HepG2 (cell line): ENCODE data around the gene PPM1M. TPM values are rescaled to one million over a fixed set of nuclear protein-coding genes. Genes with fewer than 3 reads are reported as not detected.

Source experiments
- ATAC-seq: fragments of 200-7000 bp; cut with Tn5 transposase; 3 replicates; pipeline ENCODE4 v1.9.1; 2020; ENCODE audit warnings: mild to moderate bottlenecking, moderate library complexity
- BruUV-seq: library from RNA; stranded (reverse); fragments of 400-500 nt; replicated peaks from 2 replicates; lab custom pipeline; 2021; lab: Mats Ljungman, UMichigan
- CTCF ChIA-PET: fragments of 300-600 bp; formaldehyde crosslinking; extraction: SDS; loops from one replicate; lab custom pipeline; 2021; ENCODE audit warnings: low total read pairs, inconsistent platforms, low intra/inter-chr PET ratio; lab: Yijun Ruan, JAX
- POLR2A ChIA-PET: fragments of 350-600 bp; sonication (Branson Sonifier 250); formaldehyde crosslinking; loops from one replicate; lab custom pipeline; 2020; ENCODE audit warnings: antibody characterized with exemption, inconsistent platforms; lab: Yijun Ruan, JAX
- DNase-seq: peaks from one replicate; pipeline ENCODE4 v3.0.0-alpha.2; 2015; ENCODE audit warnings: low spot score
- FAIRE-seq: peaks from 3 replicates; lab custom pipeline; 2011; peaks lifted over from hg19 to GRCh38; lab: Jason Lieb, UNC
- H2AFZ ChIP-seq: one replicate; pipeline ENCODE4 v1.6.1; 2011; ENCODE audit warnings: low read length, inconsistent platforms
- H3K27ac ChIP-seq: fragments of 300-600 bp; 3 replicates; pipeline ENCODE4 v1.8.0; 2011; ENCODE audit warnings: mixed run types, mild to moderate bottlenecking, mixed read lengths, low read length, inconsistent platforms; ENCODE audit not compliant: insufficient read depth; ENCODE audit errors: extremely low read length
- H3K27me3 ChIP-seq, 2 experiments: fragments of 200-600 bp in 1 of 2; 2 replicates in 1 of 2; 3 replicates in 1 of 2; pipeline versions ENCODE4 v1.6.0 to v1.8.0; 2011; ENCODE audit warnings: low read length in 2 of 2, mild to moderate bottlenecking in 2 of 2, moderate library complexity in 2 of 2, inconsistent platforms in 1 of 2; ENCODE audit not compliant: insufficient read depth in 2 of 2, control insufficient read depth in 1 of 2
- H3K36me3 ChIP-seq, 2 experiments: fragments of 200-600 bp in 1 of 2; replicated peaks in 1 of 2; 2 replicates in 1 of 2; 3 replicates in 1 of 2; pipeline versions ENCODE4 v1.5.1 to v1.8.0; 2011; ENCODE audit warnings: low read length in 2 of 2, inconsistent platforms in 1 of 2; ENCODE audit not compliant: insufficient read depth in 2 of 2, control insufficient read depth in 1 of 2
- H3K4me1 ChIP-seq: 2 replicates; pipeline ENCODE4 v1.5.1; 2012; ENCODE audit warnings: low read length, inconsistent platforms; ENCODE audit not compliant: insufficient read depth
- H3K4me2 ChIP-seq: 2 replicates; pipeline ENCODE4 v1.6.0; 2011; ENCODE audit warnings: low read depth, low read length, inconsistent platforms
- H3K4me3 ChIP-seq, 3 experiments: fragments of 200-600 bp in 1 of 3; sonication (generic), shearing (Covaris generic) in 1 of 3; replicated peaks in 1 of 3; 2 replicates each; pipeline ENCODE4 v1.5.1; 2011 to 2016; ENCODE audit warnings: low read length in 3 of 3, inconsistent platforms in 2 of 3, low read depth in 2 of 3, mild to moderate bottlenecking in 2 of 3, control low read depth in 1 of 3, mixed read lengths in 1 of 3; ENCODE audit not compliant: insufficient read depth in 1 of 3
- H3K79me2 ChIP-seq: one replicate; pipeline ENCODE4 v1.6.1; 2011; ENCODE audit warnings: low read length, inconsistent platforms; ENCODE audit not compliant: insufficient read depth
- H3K9ac ChIP-seq: 2 replicates; pipeline ENCODE4 v1.6.0; 2011; ENCODE audit warnings: mild to moderate bottlenecking, low read depth, low read length, inconsistent platforms; ENCODE audit not compliant: insufficient read depth
- H3K9me3 ChIP-seq: 2 replicates; pipeline ENCODE4 v1.5.1; 2012; ENCODE audit warnings: mild to moderate bottlenecking, low read length
- H4K20me1 ChIP-seq: 2 replicates; pipeline ENCODE4 v1.6.0; 2011; ENCODE audit warnings: inconsistent platforms, mild to moderate bottlenecking, low read length, moderate library complexity; ENCODE audit not compliant: insufficient read depth
- FOSL2 ChIP-seq: sonication (generic); formaldehyde crosslinking; IDR thresholded peaks from 2 replicates; pipeline ENCODE4 v1.4.0; 2020; ENCODE audit warnings: missing genetic modification reagents
- POGK ChIP-seq: sonication (generic); formaldehyde crosslinking; conservative IDR thresholded peaks from 2 replicates; pipeline ENCODE4 v1.8.0; 2022; ENCODE audit warnings: mild to moderate bottlenecking, moderate library complexity, missing genetic modification reagents
- REXO4 ChIP-seq: sonication (generic); formaldehyde crosslinking; IDR thresholded peaks from 2 replicates; pipeline ENCODE4 v1.8.0; 2022; ENCODE audit warnings: missing genetic modification reagents, mild to moderate bottlenecking, borderline replicate concordance
- ZNF354B ChIP-seq: sonication (generic); formaldehyde crosslinking; IDR thresholded peaks from 2 replicates; pipeline ENCODE4 v1.8.0; 2022; ENCODE audit warnings: mild to moderate bottlenecking, missing genetic modification reagents
- ZNF816 ChIP-seq: sonication (generic); formaldehyde crosslinking; IDR thresholded peaks from 2 replicates; pipeline ENCODE4 v1.8.0; 2022; ENCODE audit warnings: missing genetic modification reagents, mild to moderate bottlenecking, borderline replicate concordance
- WGBS: methylation state at CpG from one replicate; pipeline ENCODE4 v1.1.6; 2017; ENCODE audit warnings: low lambda C conversion rate; 5-methylcytosine and 5-hydroxymethylcytosine counted together
- in situ Hi-C: cut with HindIII; loops from 2 replicates; pipeline ENCODE4 v1.10.0; 2017; ENCODE audit warnings: low pct_unique_long_range_greater_than_20kb; ENCODE audit not compliant: extremely low pct_ligation_motif_present
- intact Hi-C: fragments of 100-400 bp; cut with micrococcal nuclease; formaldehyde crosslinking; loops from one replicate; pipeline ENCODE4 v1.10.0; 2022; ENCODE audit not compliant: unreplicated experiment
- polyA plus RNA-seq, 8 experiments: library from polyadenylated mRNA; depleted of rRNA in 3 of 8; stranded (reverse) in 7 of 8; unstranded in 1 of 8; fragments of >200 nt; fragmentation: Illumina TruSeq in 4 of 8; extraction: Trizol in 4 of 8; gene quantifications; 2 replicates each; pipeline versions ENCODE4 v1.2.1 to v1.2.3, GENCODE V29; 2011 to 2016; ENCODE audit warnings: low read depth in 4 of 8, missing spikeins in 1 of 8, mixed read lengths in 1 of 8; ENCODE audit not compliant: insufficient read depth in 1 of 8
- total RNA-seq, 5 experiments: library from RNA; depleted of rRNA; stranded (reverse); fragments of >200 nt; fragmentation: Illumina TruSeq; extraction: Trizol; gene quantifications; 2 replicates each; pipeline ENCODE4 v1.2.3, GENCODE V29; 2016; ENCODE audit warnings: low read depth in 1 of 5
- TF ChIP-seq, protein P1 (sequence below): sonication (generic); formaldehyde crosslinking; IDR thresholded peaks from 2 replicates; pipeline ENCODE4 v1.5.0; 2020; ENCODE audit warnings: mild to moderate bottlenecking, missing genetic modification reagents, borderline replicate concordance

PPM1M gene
- total and polyA plus RNA-seq, 2 of the 13 experiments (the other 11 are each of a cell fraction or from before 2014, with no cell fraction given), result 2.5 to 5.9 TPM

DNA sequence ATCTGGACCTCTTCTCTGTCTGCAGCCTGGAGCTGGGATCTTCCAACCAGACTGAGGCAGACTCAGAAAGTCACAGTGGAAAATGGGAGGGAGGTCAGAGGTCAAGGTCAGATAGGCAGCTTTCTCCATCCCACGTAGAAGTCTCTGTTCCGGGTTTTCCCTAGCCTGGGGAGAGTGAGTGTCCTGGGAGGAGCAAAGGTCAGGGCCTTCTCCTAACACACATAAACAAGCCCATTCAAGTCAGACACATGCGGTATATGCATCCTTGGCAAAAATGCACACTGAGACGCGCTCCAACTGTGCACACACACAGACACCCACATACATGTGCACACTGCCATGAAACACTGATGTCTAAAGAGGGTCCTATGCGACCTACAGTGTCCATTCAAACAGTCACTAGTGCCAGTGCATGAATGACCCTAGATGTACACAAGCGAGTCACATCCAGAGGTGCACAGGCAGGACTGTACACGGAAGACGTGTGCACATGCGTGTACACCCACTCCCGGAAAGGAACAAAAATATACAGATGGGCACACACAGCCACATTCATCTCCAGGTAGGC lies 7.3 kb upstream of the PPM1M start (continued):
- TF ChIP-seq, protein P1, sequence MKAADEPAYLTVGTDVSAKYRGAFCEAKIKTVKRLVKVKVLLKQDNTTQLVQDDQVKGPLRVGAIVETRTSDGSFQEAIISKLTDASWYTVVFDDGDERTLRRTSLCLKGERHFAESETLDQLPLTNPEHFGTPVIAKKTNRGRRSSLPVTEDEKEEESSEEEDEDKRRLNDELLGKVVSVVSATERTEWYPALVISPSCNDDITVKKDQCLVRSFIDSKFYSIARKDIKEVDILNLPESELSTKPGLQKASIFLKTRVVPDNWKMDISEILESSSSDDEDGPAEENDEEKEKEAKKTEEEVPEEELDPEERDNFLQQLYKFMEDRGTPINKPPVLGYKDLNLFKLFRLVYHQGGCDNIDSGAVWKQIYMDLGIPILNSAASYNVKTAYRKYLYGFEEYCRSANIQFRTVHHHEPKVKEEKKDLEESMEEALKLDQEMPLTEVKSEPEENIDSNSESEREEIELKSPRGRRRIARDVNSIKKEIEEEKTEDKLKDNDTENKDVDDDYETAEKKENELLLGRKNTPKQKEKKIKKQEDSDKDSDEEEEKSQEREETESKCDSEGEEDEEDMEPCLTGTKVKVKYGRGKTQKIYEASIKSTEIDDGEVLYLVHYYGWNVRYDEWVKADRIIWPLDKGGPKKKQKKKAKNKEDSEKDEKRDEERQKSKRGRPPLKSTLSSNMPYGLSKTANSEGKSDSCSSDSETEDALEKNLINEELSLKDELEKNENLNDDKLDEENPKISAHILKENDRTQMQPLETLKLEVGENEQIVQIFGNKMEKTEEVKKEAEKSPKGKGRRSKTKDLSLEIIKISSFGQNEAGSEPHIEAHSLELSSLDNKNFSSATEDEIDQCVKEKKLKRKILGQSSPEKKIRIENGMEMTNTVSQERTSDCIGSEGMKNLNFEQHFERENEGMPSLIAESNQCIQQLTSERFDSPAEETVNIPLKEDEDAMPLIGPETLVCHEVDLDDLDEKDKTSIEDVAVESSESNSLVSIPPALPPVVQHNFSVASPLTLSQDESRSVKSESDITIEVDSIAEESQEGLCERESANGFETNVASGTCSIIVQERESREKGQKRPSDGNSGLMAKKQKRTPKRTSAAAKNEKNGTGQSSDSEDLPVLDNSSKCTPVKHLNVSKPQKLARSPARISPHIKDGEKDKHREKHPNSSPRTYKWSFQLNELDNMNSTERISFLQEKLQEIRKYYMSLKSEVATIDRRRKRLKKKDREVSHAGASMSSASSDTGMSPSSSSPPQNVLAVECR, result peak; percentile 74

GRCh38 chr3:52238761-52239701 lies 6.5 kb upstream of the PPM1M start, which contains the start of gene TWF2:
Gene TWF2 (minus strand): TSS chr3:52239158. CDS start chr3:52239016, 142 bp downstream.
- ChIA-PET CTCF (no interaction called here), POLR2A (interaction anchor here (0.8 to 5.9 kb wide), 14 partner anchors 10 to 297 kb away, joined by 3 to 126 read pairs (median 10); partner anchors contain the start of genes ACY1, GLYCTK, TLR9 and TNNC1)
- ATAC-seq (peak; percentile 78), DNase-seq (peak; percentile 56), FAIRE-seq (no peak)
- in situ Hi-C loops (no loop called here), intact Hi-C loops (loop anchor here (5.0 kb wide), 1 partner anchor 48 kb away; the partner anchor contains the start of gene GLYCTK)
- under 1% methylated on average over 28 of the region's 92 CpGs for WGBS
- Histone ChIP-seq H3K36me3 (peaks cover 0 to 10% of the 10 kb centered on the region in 2 experiments; a peak in 2 of 5 replicates), H3K9me3 (no peaks in the 10 kb centered on the region), H3K4me3 (peak within 1 kb of the TSS; percentile 79 to 100 (median 98)), H3K27me3 (no peaks in the 10 kb centered on the region; a peak in 1 of 5 replicates), H3K4me2 (peak within 1 kb of the TSS; percentile 80), H4K20me1 (peaks cover 13% of the 10 kb centered on the region; the same call in 1 of the 2 replicates), H2AFZ (no peak within 1 kb of the TSS), H3K9ac (peak within 1 kb of the TSS; percentile 89), H3K4me1 (peaks cover 53% of the 10 kb centered on the region), H3K79me2 (peaks cover 29% of the 10 kb centered on the region), H3K27ac (peak within 1 kb of the TSS; percentile 68)
- BruUV-seq, result TSS peak; percentile 89
- no peak for TF ChIP-seq FOSL2
- TF ChIP-seq ZNF816 (CRISPR knock-in tag), result peak; percentile 15; the same call in 1 of the 2 replicates
- TF ChIP-seq ZNF354B (CRISPR knock-in tag), result no peak
- no peak for TF ChIP-seq POGK (CRISPR knock-in tag)
- TF ChIP-seq REXO4, result no peak
